IMR-90 (cell line): ENCODE results near the gene RSRC1. TPM values are rescaled to one million over a fixed set of nuclear protein-coding genes. Genes with fewer than 3 reads are reported as not detected.

Experiments used
- ATAC-seq: fragments of 200-7000 bp; cut with Tn5 transposase; 2 replicates; pipeline ENCODE4 v1.9.1; 2020; ENCODE audit warnings: low read depth, mild to moderate bottlenecking, moderate library complexity
- BruUV-seq: library from RNA; stranded (reverse); fragments of 400-500 nt; replicated peaks from 2 replicates; lab custom pipeline; 2021; lab: Mats Ljungman, UMichigan
- CTCF ChIA-PET: fragments of 300-600 bp; formaldehyde crosslinking; extraction: SDS; loops from one replicate; lab custom pipeline; 2021; ENCODE audit warnings: antibody characterized with exemption; lab: Yijun Ruan, JAX
- POLR2A ChIA-PET: fragments of 300-600 bp; sonication (Branson Sonifier 250); formaldehyde crosslinking; loops from one replicate; lab custom pipeline; 2022; ENCODE audit warnings: antibody characterized with exemption; ENCODE audit not compliant: unreplicated experiment; lab: Charles Lee
- DNase-seq: peaks from one replicate; pipeline ENCODE4 v3.0.0; 2013
- H2AFZ ChIP-seq: replicated peaks from 2 replicates; pipeline ENCODE3; 2013; ENCODE audit warnings: low read length, mild to moderate bottlenecking; ENCODE audit not compliant: poor library complexity
- H2AK5ac ChIP-seq: 2 replicates; pipeline ENCODE4 v1.6.1; 2013; ENCODE audit warnings: low read depth, low read length, inconsistent platforms
- H2AK9ac ChIP-seq: replicated peaks from 2 replicates; pipeline ENCODE3; 2013; ENCODE audit warnings: mild to moderate bottlenecking, low read depth, low read length, moderate library complexity; ENCODE audit not compliant: poor library complexity
- H2BK120ac ChIP-seq: 2 replicates; pipeline ENCODE4 v1.6.1; 2013; ENCODE audit warnings: low read depth, low read length, inconsistent platforms
- H2BK15ac ChIP-seq: 3 replicates; pipeline ENCODE4 v1.6.1; 2013; ENCODE audit warnings: low read depth, low read length, inconsistent platforms
- H2BK20ac ChIP-seq: 2 replicates; pipeline ENCODE4 v1.6.1; 2013; ENCODE audit warnings: low read depth, mild to moderate bottlenecking, inconsistent platforms, low read length, moderate library complexity
- H2BK5ac ChIP-seq: 2 replicates; pipeline ENCODE4 v1.6.1; 2013; ENCODE audit warnings: mild to moderate bottlenecking, low read depth, low read length, inconsistent platforms; ENCODE audit not compliant: poor library complexity, severe bottlenecking
- H3K14ac ChIP-seq: replicated peaks from 2 replicates; pipeline ENCODE4 v1.6.1; 2013; ENCODE audit warnings: low read depth, low read length, inconsistent platforms
- H3K18ac ChIP-seq: 2 replicates; pipeline ENCODE4 v1.6.1; 2013; ENCODE audit warnings: low read depth, low read length, control low read depth
- H3K23ac ChIP-seq: 2 replicates; pipeline ENCODE4 v1.6.1; 2013; ENCODE audit warnings: low read depth, low read length, inconsistent platforms
- H3K27ac ChIP-seq: 2 replicates; pipeline ENCODE4 v1.5.1; 2013; ENCODE audit warnings: mild to moderate bottlenecking, control low read depth, low read length; ENCODE audit not compliant: insufficient read depth
- H3K27me3 ChIP-seq: 2 replicates; pipeline ENCODE4 v1.6.1; 2013; ENCODE audit warnings: low read length; ENCODE audit not compliant: control insufficient read depth, insufficient read depth
- H3K36me3 ChIP-seq: 2 replicates; pipeline ENCODE4 v1.6.1; 2013; ENCODE audit warnings: low read length, mixed read lengths; ENCODE audit not compliant: control insufficient read depth, insufficient read depth
- H3K4ac ChIP-seq: 2 replicates; pipeline ENCODE4 v1.6.1; 2013; ENCODE audit warnings: low read depth, low read length, inconsistent platforms
- H3K4me1 ChIP-seq: 2 replicates; pipeline ENCODE4 v1.6.1; 2013; ENCODE audit warnings: low read length, mixed read lengths; ENCODE audit not compliant: control insufficient read depth, insufficient read depth
- H3K4me2 ChIP-seq: 2 replicates; pipeline ENCODE4 v1.6.1; 2013; ENCODE audit warnings: low read depth, mild to moderate bottlenecking, control low read depth, low read length, moderate library complexity
- H3K4me3 ChIP-seq: 2 replicates; pipeline ENCODE4 v1.5.1; 2013; ENCODE audit warnings: low read depth, mild to moderate bottlenecking, control low read depth, low read length, moderate library complexity; ENCODE audit not compliant: insufficient read depth
- H3K56ac ChIP-seq: 2 replicates; pipeline ENCODE4 v1.6.1; 2013; ENCODE audit warnings: low read length, inconsistent platforms; ENCODE audit not compliant: insufficient read depth; ENCODE audit errors: extremely low read depth
- H3K79me1 ChIP-seq, 2 experiments: 2 replicates each; pipeline ENCODE4 v1.6.1; 2013; ENCODE audit warnings: low read length in 2 of 2, inconsistent platforms in 1 of 2, low read depth in 1 of 2
- H3K9ac ChIP-seq: 2 replicates; pipeline ENCODE4 v1.6.1; 2013; ENCODE audit warnings: low read depth, low read length, control low read depth
- H3K9me1 ChIP-seq: 2 replicates; pipeline ENCODE4 v1.6.1; 2013; ENCODE audit warnings: low read length, inconsistent platforms; ENCODE audit not compliant: insufficient read depth
- H3K9me3 ChIP-seq: 2 replicates; pipeline ENCODE4 v1.6.1; 2013; ENCODE audit warnings: low read length; ENCODE audit not compliant: control insufficient read depth, insufficient read depth
- H4K20me1 ChIP-seq: 2 replicates; pipeline ENCODE4 v1.6.1; 2013; ENCODE audit warnings: low read length, inconsistent platforms; ENCODE audit not compliant: insufficient read depth
- H4K5ac ChIP-seq: 2 replicates; pipeline ENCODE4 v1.6.1; 2013; ENCODE audit warnings: mild to moderate bottlenecking, low read depth, low read length, control low read depth
- H4K8ac ChIP-seq, 2 experiments: 2 replicates each; pipeline ENCODE4 v1.6.1; 2013; ENCODE audit warnings: low read depth in 2 of 2, low read length in 2 of 2, control low read depth in 1 of 2, inconsistent platforms in 1 of 2
- H4K91ac ChIP-seq: 2 replicates; pipeline ENCODE4 v1.6.1; 2013; ENCODE audit warnings: low read depth, low read length, inconsistent platforms; ENCODE audit not compliant: insufficient read depth
- BHLHE40 ChIP-seq: fragments of 150-350 bp; IDR thresholded peaks from 2 replicates; pipeline ENCODE4 v1.6.1; 2016; ENCODE audit warnings: mild to moderate bottlenecking, low read depth, low read length
- CEBPB ChIP-seq: IDR thresholded peaks from 2 replicates; pipeline ENCODE4 v1.6.1; 2012; ENCODE audit warnings: low read depth, low read length, improper control_type of control experiment
- CHD1 ChIP-seq: IDR thresholded peaks from 2 replicates; pipeline ENCODE4 v1.6.1; 2012; ENCODE audit warnings: low read depth, low read length, improper control_type of control experiment
- CTCF ChIP-seq: conservative IDR thresholded peaks from 2 replicates; pipeline ENCODE4 v1.5.1; 2012; ENCODE audit warnings: mild to moderate bottlenecking, low read depth, low read length, improper control_type of control experiment
- ELK1 ChIP-seq: fragments of 150-350 bp; IDR thresholded peaks from 2 replicates; pipeline ENCODE4 v1.6.1; 2016; ENCODE audit warnings: low read depth, mild to moderate bottlenecking, low read length, moderate library complexity, borderline replicate concordance
- FOS ChIP-seq: fragments of 150-350 bp; IDR thresholded peaks from 2 replicates; pipeline ENCODE4 v1.6.1; 2016; ENCODE audit warnings: low read depth, low read length
- MAFK ChIP-seq: IDR thresholded peaks from 2 replicates; pipeline ENCODE4 v1.6.1; 2012; ENCODE audit warnings: low read depth, low read length, improper control_type of control experiment
- MAZ ChIP-seq: IDR thresholded peaks from 2 replicates; pipeline ENCODE4 v1.6.1; 2012; ENCODE audit warnings: low read depth, mild to moderate bottlenecking, low read length, improper control_type of control experiment, moderate library complexity, borderline replicate concordance
- MXI1 ChIP-seq: IDR thresholded peaks from 2 replicates; pipeline ENCODE4 v1.6.1; 2012; ENCODE audit warnings: low read depth, mild to moderate bottlenecking, low read length, moderate library complexity, borderline replicate concordance
- NFE2L2 ChIP-seq: fragments of 150-350 bp; IDR thresholded peaks from 2 replicates; pipeline ENCODE4 v1.6.1; 2016; ENCODE audit warnings: low read depth, mild to moderate bottlenecking, low read length
- POLR2A ChIP-seq: IDR thresholded peaks from 2 replicates; pipeline ENCODE4 v1.6.1; 2012; ENCODE audit warnings: mild to moderate bottlenecking, low read depth, low read length
- RAD21 ChIP-seq: IDR thresholded peaks from 2 replicates; pipeline ENCODE4 v1.6.1; 2012; ENCODE audit warnings: low read length, improper control_type of control experiment
- RCOR1 ChIP-seq: IDR thresholded peaks from 2 replicates; pipeline ENCODE4 v1.6.1; 2012; ENCODE audit warnings: mild to moderate bottlenecking, low read length, improper control_type of control experiment; ENCODE audit not compliant: insufficient replicate concordance
- RFX5 ChIP-seq: IDR thresholded peaks from 2 replicates; pipeline ENCODE4 v1.8.0; 2012; ENCODE audit warnings: low read depth, mild to moderate bottlenecking, low read length, moderate library complexity
- SMC3 ChIP-seq: fragments of 150-350 bp; IDR thresholded peaks from 2 replicates; pipeline ENCODE4 v1.6.1; 2016; ENCODE audit warnings: low read depth, mild to moderate bottlenecking, antibody characterized with exemption, low read length, moderate library complexity
- USF2 ChIP-seq: fragments of 150-350 bp; IDR thresholded peaks from 2 replicates; pipeline ENCODE4 v1.6.1; 2017; ENCODE audit warnings: mild to moderate bottlenecking, antibody characterized with exemption, low read length, low read depth
- WGBS, 2 experiments: methylation state at CpG; one replicate each; pipeline versions ENCODE4 v1.1.5 to v1.1.7; 2013; ENCODE audit warnings: missing lambda C conversion rate in 2 of 2; ENCODE audit not compliant: insufficient read length in 1 of 2; ENCODE audit errors: extremely low coverage in 2 of 2; 5-methylcytosine and 5-hydroxymethylcytosine counted together
- dilution Hi-C: fragments of 300-500 bp; cut with HindIII; formaldehyde crosslinking; loops from one replicate; pipeline ENCODE4 v1.14.3; 2018; ENCODE audit warnings: low sequenced_read_pairs; ENCODE audit not compliant: unreplicated experiment
- in situ Hi-C: fragments of 300-500 bp; cut with MboI; formaldehyde crosslinking; loops from 3 replicates; pipeline ENCODE4 v1.14.3; 2019; ENCODE audit warnings: low sequenced_read_pairs, inconsistent platforms, mixed read lengths
- intact Hi-C: fragments of 100-400 bp; cut with micrococcal nuclease; formaldehyde crosslinking; loops from 2 replicates; pipeline ENCODE4 v1.10.0; 2022
- polyA plus RNA-seq, 3 experiments: library from polyadenylated mRNA; depleted of rRNA; stranded (reverse); fragments of >200 nt; gene quantifications; 2 replicates each; pipeline ENCODE4 v1.2.3, GENCODE V29; 2012; ENCODE audit warnings: low replicate concordance in 1 of 3
- total RNA-seq: library from RNA; depleted of rRNA; stranded (reverse); fragments of >200 nt; gene quantifications from 2 replicates; pipeline ENCODE4 v1.2.3, GENCODE V29; 2012

RSRC1 gene
- total and polyA plus RNA-seq, 2 of the 4 experiments (the other 2 are of a cell fraction) = 3.8 to 41.8 TPM

- Histone ChIP-seq H3K4me3 (no peak overlapping the region), H2BK15ac (no peak overlapping the region), H4K20me1 (no peaks in the 10 kb centered on the region), H3K4ac (no peak overlapping the region), H2AK5ac (no peak overlapping the region), H2AFZ (no peak overlapping the region), H3K9me1 (no peaks in the 10 kb centered on the region), H2AK9ac (no peak overlapping the region), H3K36me3 (no peaks in the 10 kb centered on the region), H3K9me3 (no peaks in the 10 kb centered on the region), H3K4me2 (no peak overlapping the region), H4K5ac (no peak overlapping the region), H2BK5ac (no peak overlapping the region), H3K79me1 (no peaks in the 10 kb centered on the region), H3K27me3 (no peaks in the 10 kb centered on the region; the same call in 1 of the 2 replicates), H2BK120ac (no peak overlapping the region), H4K91ac (no peak overlapping the region), H2BK20ac (no peak overlapping the region), H3K14ac (no peak overlapping the region), H3K4me1 (no peaks in the 10 kb centered on the region), H4K8ac (no peak overlapping the region), H3K56ac (no peak overlapping the region), H3K23ac (no peak overlapping the region), H3K27ac (no peak overlapping the region), H3K9ac (no peak overlapping the region), H3K18ac (no peak overlapping the region)
- TF ChIP-seq MAZ (no peak), NFE2L2 (no peak), RCOR1 (no peak), USF2 (no peak), SMC3 (no peak), CEBPB (no peak), RFX5 (no peak), MXI1 (no peak), RAD21 (no peak), ELK1 (no peak), CHD1 (no peak), FOS (no peak), MAFK (no peak), BHLHE40 (no peak), CTCF (no peak), POLR2A (no peak)
- ATAC-seq (no peak), DNase-seq (no peak)
- in situ Hi-C loops = no loop called here
- POLR2A ChIA-PET = no interaction called here
- CTCF ChIA-PET = no interaction called here
- no CpG with 5 or more reads among the region's 1 CpG for WGBS, 2 experiments
- intact Hi-C loops = no loop called here
- dilution Hi-C loops = no loop called here
- no TSS peak for BruUV-seq
These were observed 35.3 kb upstream of the RSRC1 start for GRCh38 chr3:158074591-158074990.
